KOPT-K1 (cell line): Measurements from ENCODE around the gene B3GALT5.

ENCODE experiments used
- H3K27ac ChIP-seq: fragments of 200-600 bp; sonication (generic); 2 replicates; pipeline ENCODE4 v1.5.1; 2016; ENCODE audit warnings: antibody characterized with exemption, mild to moderate bottlenecking, low read depth, low read length; ENCODE audit not compliant: poor library complexity, severe bottlenecking
- H3K36me3 ChIP-seq: fragments of 200-600 bp; sonication (generic); 2 replicates; pipeline ENCODE4 v1.5.1; 2017; ENCODE audit warnings: antibody characterized with exemption, mild to moderate bottlenecking, low read length, moderate library complexity; ENCODE audit not compliant: insufficient read depth
- H3K9me3 ChIP-seq: fragments of 200-600 bp; sonication (generic); 2 replicates; pipeline ENCODE4 v1.5.1; 2017; ENCODE audit warnings: antibody characterized with exemption, low read length, mild to moderate bottlenecking; ENCODE audit not compliant: insufficient read depth, poor library complexity, severe bottlenecking

The B3GALT5 gene

DNA sequence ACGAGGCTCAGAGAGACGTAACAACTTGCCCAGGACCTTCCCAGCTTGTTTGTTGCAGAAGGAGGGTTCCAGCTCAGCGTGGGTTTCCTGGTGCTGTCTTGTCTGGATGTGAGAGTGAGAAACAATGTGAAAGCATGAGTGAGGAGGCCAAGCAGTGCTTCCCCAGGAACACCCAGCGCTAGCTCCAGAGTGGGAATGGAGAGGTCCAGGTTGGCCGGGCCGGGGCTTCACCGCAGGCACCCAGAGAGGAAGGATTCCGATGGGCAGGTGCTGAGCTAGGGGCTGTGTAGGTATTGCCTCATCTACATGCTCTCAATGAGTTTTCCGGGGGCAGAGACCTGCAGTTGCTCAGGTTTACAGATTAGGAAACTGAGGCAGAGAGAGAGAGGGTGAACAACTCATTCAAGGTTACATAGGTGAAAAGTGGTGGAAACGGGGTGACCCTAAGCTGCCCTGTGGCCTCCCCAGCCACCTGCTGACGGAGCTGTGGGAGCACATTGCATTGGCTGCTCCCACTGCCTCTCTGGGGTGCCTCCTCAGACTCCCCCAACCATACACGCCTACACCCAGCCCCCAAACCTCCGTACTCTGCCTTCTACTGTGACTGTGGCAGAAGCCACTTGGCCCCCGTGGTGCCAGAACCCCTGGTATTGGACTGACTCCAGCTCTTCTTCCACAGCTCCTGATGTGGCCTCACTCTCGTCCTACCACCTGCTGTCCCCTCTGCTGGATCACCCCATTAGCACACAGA, 51.2 kb downstream of the B3GALT5 start:
- H3K27ac ChIP-seq = no peak overlapping the region
- no peaks in the 10 kb centered on the region for H3K9me3 ChIP-seq
- H3K36me3 ChIP-seq = no peaks in the 10 kb centered on the region

DNA sequence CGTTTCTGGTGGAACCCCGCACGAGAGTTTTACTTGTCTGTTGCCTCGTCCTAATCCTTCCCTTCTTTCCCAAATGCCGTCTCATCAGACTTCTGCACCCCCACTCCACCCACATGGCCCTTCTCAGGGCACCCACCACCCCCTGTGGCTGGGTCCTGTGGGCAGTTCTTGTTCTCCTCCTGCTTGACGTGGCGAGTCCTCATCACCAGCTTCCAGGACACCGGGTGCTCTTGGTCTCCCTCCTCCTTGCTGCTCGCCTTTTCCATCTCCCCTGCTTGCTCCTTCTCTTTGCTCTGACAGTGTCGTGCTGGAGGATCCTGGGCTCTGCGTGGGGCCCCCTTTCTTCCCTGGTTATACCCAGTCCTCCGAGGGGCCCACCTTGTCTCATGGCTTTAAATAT, 51.8 kb downstream of the B3GALT5 start:
- Histone ChIP-seq H3K36me3 (no peaks in the 10 kb centered on the region), H3K27ac (no peak overlapping the region), H3K9me3 (no peaks in the 10 kb centered on the region)

GRCh38 chr21:39666026-39666425, 53.3 kb downstream of the B3GALT5 start:
- Histone ChIP-seq H3K27ac (no peak overlapping the region), H3K9me3 (no peaks in the 10 kb centered on the region), H3K36me3 (no peaks in the 10 kb centered on the region)

GRCh38 chr21:39666681-39667315, 54.1 kb downstream of the B3GALT5 start:
- H3K27ac ChIP-seq = no peak overlapping the region
- H3K9me3 ChIP-seq = no peaks in the 10 kb centered on the region
- H3K36me3 ChIP-seq = no peaks in the 10 kb centered on the region

GRCh38 chr21:39667353-39667891, 54.7 kb downstream of the B3GALT5 start:
- Histone ChIP-seq H3K36me3 (no peaks in the 10 kb centered on the region), H3K27ac (no peak overlapping the region), H3K9me3 (no peaks in the 10 kb centered on the region)

DNA sequence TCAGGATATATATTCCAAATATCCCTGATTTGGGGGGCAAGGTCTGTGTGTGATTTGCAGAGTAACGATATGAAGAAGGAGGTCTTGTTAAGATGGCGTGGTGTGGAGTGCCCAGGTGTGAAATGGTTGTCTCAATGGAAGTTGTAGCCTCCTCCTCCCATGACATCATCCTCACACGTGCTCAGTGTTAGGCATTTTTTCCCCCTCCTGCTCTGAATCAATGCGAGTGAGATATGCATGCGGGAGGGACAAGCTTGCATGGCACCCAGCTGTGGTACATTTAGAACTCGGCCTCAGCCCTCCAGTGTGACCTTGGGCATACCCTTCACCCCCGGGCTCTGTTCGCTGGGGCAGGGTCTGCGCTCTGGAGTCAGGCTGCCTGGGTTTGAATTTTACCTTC, 55.6 kb downstream of the B3GALT5 start:
- no peaks in the 10 kb centered on the region for H3K36me3 ChIP-seq

GRCh38 chr21:39669485-39669884, 56.7 kb downstream of the B3GALT5 start:
- H3K9me3 ChIP-seq = no peaks in the 10 kb centered on the region
- no peak overlapping the region for H3K27ac ChIP-seq
- no peaks in the 10 kb centered on the region for H3K36me3 ChIP-seq

More for the DNA sequence above, 55.6 kb downstream of the B3GALT5 start:
- Histone ChIP-seq H3K9me3 (no peaks in the 10 kb centered on the region), H3K27ac (no peak overlapping the region)

GRCh38 chr21:39669976-39670661, 57.4 kb downstream of the B3GALT5 start:
- no peak overlapping the region for H3K27ac ChIP-seq

GRCh38 chr21:39670701-39671100, 58.0 kb downstream of the B3GALT5 start:
- Histone ChIP-seq H3K36me3 (no peaks in the 10 kb centered on the region), H3K9me3 (no peaks in the 10 kb centered on the region), H3K27ac (no peak overlapping the region)

More at GRCh38 chr21:39669976-39670661, 57.4 kb downstream of the B3GALT5 start:
- no peaks in the 10 kb centered on the region for H3K36me3 ChIP-seq
- no peaks in the 10 kb centered on the region for H3K9me3 ChIP-seq

- Histone ChIP-seq H3K27ac (no peak overlapping the region), H3K9me3 (no peaks in the 10 kb centered on the region), H3K36me3 (no peaks in the 10 kb centered on the region)
Measured at GRCh38 chr21:39671986-39672385, 59.2 kb downstream of the B3GALT5 start.

DNA sequence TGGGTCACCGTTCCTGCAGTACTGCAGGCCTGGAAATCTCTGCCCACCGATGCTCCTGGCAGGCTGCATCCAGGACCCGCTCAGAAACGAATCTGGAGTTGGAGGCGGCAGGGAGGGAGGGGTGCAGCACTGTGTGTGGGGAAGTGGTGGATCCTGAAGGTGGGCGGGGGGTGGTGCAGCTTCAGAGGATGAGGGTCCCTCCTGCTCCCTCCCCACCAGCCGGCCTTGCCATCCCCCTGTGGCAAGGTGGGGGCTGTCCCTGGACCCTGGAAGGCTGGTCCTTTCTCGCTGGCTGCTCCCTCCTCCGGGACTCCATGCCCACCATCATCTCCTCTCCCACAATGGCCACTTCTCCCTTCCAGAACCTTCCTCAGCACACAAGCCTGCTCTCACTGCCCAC, 60.4 kb downstream of the B3GALT5 start:
- H3K27ac ChIP-seq = no peak overlapping the region
- H3K36me3 ChIP-seq = no peaks in the 10 kb centered on the region
- H3K9me3 ChIP-seq = no peaks in the 10 kb centered on the region

- no peaks in the 10 kb centered on the region for H3K36me3 ChIP-seq
- no peaks in the 10 kb centered on the region for H3K9me3 ChIP-seq
- H3K27ac ChIP-seq = no peak overlapping the region
Measured at GRCh38 chr21:39673736-39674135, 61.0 kb downstream of the B3GALT5 start.

DNA sequence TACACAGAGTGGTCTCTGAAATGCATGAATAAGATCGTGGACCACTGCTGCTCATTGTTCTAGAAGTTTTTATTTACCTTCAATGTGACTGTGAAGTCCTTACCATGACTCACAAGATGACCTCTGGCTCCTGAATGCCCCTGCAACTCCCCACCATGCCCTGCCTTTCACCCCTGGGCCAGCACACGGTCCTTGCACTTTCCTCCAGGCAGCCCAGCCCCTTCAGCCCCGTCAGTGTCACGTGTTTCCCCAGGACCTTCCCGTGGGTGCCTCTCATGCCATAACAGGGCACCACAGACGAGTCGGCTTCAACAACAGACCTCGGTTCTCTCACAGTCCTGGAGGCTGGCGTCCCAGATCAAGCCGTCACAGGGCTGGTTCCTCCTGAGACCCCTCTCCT, 62.1 kb downstream of the B3GALT5 start:
- Histone ChIP-seq H3K27ac (no peak overlapping the region), H3K36me3 (no peaks in the 10 kb centered on the region), H3K9me3 (no peaks in the 10 kb centered on the region)

DNA sequence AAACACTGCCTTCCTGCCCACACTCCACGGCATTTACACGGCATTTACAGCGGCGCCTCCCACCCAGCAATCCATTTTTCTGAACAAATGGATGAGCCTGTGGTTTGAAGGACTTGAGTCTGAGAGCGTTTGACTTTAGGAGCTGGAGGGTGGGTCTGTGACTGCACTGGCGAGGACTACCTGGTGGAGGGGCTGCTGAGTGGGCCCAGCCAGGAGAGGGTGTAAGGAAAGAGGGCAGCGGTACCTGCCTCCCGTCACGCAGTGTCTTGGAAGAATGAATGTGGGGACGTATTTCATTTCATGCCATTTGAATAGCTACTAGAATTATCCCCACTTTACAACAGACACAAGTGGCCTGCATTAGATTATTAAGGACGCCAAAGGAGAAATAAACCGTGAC, 62.9 kb downstream of the B3GALT5 start:
- Histone ChIP-seq H3K27ac (no peak overlapping the region), H3K36me3 (no peaks in the 10 kb centered on the region)

GRCh38 chr21:39675993-39676661, 63.4 kb downstream of the B3GALT5 start:
- no peaks in the 10 kb centered on the region for H3K9me3 ChIP-seq
- no peak overlapping the region for H3K27ac ChIP-seq
- no peaks in the 10 kb centered on the region for H3K36me3 ChIP-seq

More for the DNA sequence above, 62.9 kb downstream of the B3GALT5 start:
- H3K9me3 ChIP-seq = no peaks in the 10 kb centered on the region
